ENCODE results near the gene MB21D2.

GRCh38 chr3:192867645-192868044 is 50.0 kb downstream of the MB21D2 start:
- TF ChIP-seq CTCF (IDR thresholded peaks at IDR 0.05), result no peak
- TF ChIP-seq POLR2A (IDR thresholded peaks at IDR 0.05), result no peak

Measured in adrenal gland (tissue), 5 donors.